SK-N-SH (cell line): ENCODE results near the gene SCO1. TPM values are rescaled to one million over a fixed set of nuclear protein-coding genes. Genes with fewer than 3 reads are reported as not detected.

Source experiments
- CTCF ChIA-PET: fragments of 300-600, 350-600 bp; formaldehyde crosslinking; extraction: SDS; loops from one replicate; lab custom pipeline; 2021; lab: Yijun Ruan, JAX
- POLR2A ChIA-PET: fragments of 350-600 bp; sonication (Branson Sonifier 250); formaldehyde crosslinking; extraction: SDS; loops from one replicate; lab custom pipeline; 2020; ENCODE audit warnings: antibody characterized with exemption, inconsistent platforms; lab: Yijun Ruan, JAX
- DNase-seq: peaks from one replicate; pipeline ENCODE4 v3.0.0; 2012
- H2AFZ ChIP-seq: fragments of 200-600 bp; sonication (generic); 2 replicates; pipeline ENCODE4 v1.8.1; 2016; ENCODE audit warnings: antibody characterized with exemption, mild to moderate bottlenecking, low read depth
- H3F3A ChIP-seq: fragments of 200-600 bp; sonication (generic); replicated peaks from 2 replicates; pipeline ENCODE3; 2016; ENCODE audit warnings: antibody characterized with exemption, mild to moderate bottlenecking; ENCODE audit not compliant: insufficient read depth
- H3K27ac ChIP-seq, 2 experiments: fragments of 200-500 bp in 1 of 2; fragments of 200-600 bp in 1 of 2; sonication (Bioruptor generic) in 1 of 2; sonication (generic), shearing (Covaris generic) in 1 of 2; 2 replicates each; pipeline versions ENCODE4 v1.5.1 to v1.6.1; 2014 to 2016; ENCODE audit warnings: low read depth in 2 of 2, inconsistent platforms in 1 of 2, low read length in 1 of 2, mild to moderate bottlenecking in 1 of 2, mixed read lengths in 1 of 2
- H3K27me3 ChIP-seq: fragments of 200-600 bp; sonication (generic), shearing (Covaris generic); 2 replicates; pipeline ENCODE4 v1.6.1; 2016; ENCODE audit warnings: mixed run types; ENCODE audit not compliant: insufficient read depth
- H3K36me3 ChIP-seq, 2 experiments: fragments of 200-500 bp in 1 of 2; fragments of 200-600 bp in 1 of 2; sonication (Bioruptor generic) in 1 of 2; sonication (generic) in 1 of 2; replicated peaks in 1 of 2; 2 replicates each; pipeline versions ENCODE3 to v1.5.1; 2014 to 2016; ENCODE audit warnings: low read length in 1 of 2, mild to moderate bottlenecking in 1 of 2; ENCODE audit not compliant: insufficient read depth in 2 of 2, control insufficient read depth in 1 of 2
- H3K4me1 ChIP-seq, 2 experiments: fragments of 200-500 bp in 1 of 2; fragments of 200-600 bp in 1 of 2; sonication (Bioruptor generic) in 1 of 2; sonication (generic), shearing (Covaris generic) in 1 of 2; 2 replicates each; pipeline versions ENCODE4 v1.5.1 to v1.6.1; 2014 to 2016; ENCODE audit warnings: low read depth in 1 of 2, low read length in 1 of 2, mixed run types in 1 of 2; ENCODE audit not compliant: insufficient read depth in 2 of 2, control insufficient read depth in 1 of 2
- H3K4me2 ChIP-seq: fragments of 200-600 bp; sonication (generic), shearing (Covaris generic); 2 replicates; pipeline ENCODE4 v1.6.1; 2017; ENCODE audit warnings: mixed run types
- H3K4me3 ChIP-seq, 2 experiments: fragments of 200-500 bp in 1 of 2; fragments of 200-600 bp in 1 of 2; sonication (Bioruptor generic) in 1 of 2; sonication (generic), shearing (Covaris generic) in 1 of 2; 2 replicates each; pipeline versions ENCODE4 v1.5.1 to v1.8.1; 2014 to 2016; ENCODE audit warnings: low read depth in 2 of 2, inconsistent platforms in 1 of 2, low read length in 1 of 2, mild to moderate bottlenecking in 1 of 2, mixed read lengths in 1 of 2, moderate library complexity in 1 of 2
- H3K79me2 ChIP-seq: fragments of 200-600 bp; sonication (generic); 2 replicates; pipeline ENCODE4 v1.8.1; 2017; ENCODE audit warnings: mild to moderate bottlenecking; ENCODE audit not compliant: insufficient read depth
- H3K9ac ChIP-seq: fragments of 200-600 bp; sonication (generic); 2 replicates; pipeline ENCODE4 v1.6.1; 2017; ENCODE audit warnings: mixed run types
- H3K9me2 ChIP-seq: fragments of 200-600 bp; sonication (generic); 2 replicates; pipeline ENCODE4 v1.6.1; 2017; ENCODE audit warnings: mixed run types
- H3K9me3 ChIP-seq: fragments of 200-600 bp; sonication (generic); 2 replicates; pipeline ENCODE4 v1.6.1; 2017; ENCODE audit warnings: mixed run types, mild to moderate bottlenecking, moderate library complexity
- H4K20me1 ChIP-seq: fragments of 200-600 bp; sonication (generic); 2 replicates; pipeline ENCODE4 v1.6.1; 2017; ENCODE audit warnings: mild to moderate bottlenecking, mixed run types; ENCODE audit not compliant: insufficient read depth
- CHD2 ChIP-seq: fragments of 150-350 bp; IDR thresholded peaks from 2 replicates; pipeline ENCODE4 v1.6.1; 2018; ENCODE audit warnings: low read length; ENCODE audit not compliant: partially characterized antibody
- EP300 ChIP-seq, 2 experiments: IDR thresholded peaks; 2 replicates each; pipeline versions ENCODE4 v1.4.0 to v1.6.1; 2012; ENCODE audit warnings: borderline replicate concordance in 1 of 2, low read depth in 1 of 2, low read length in 1 of 2
- EZH2phosphoT487 ChIP-seq: fragments of 200-600 bp; sonication (generic); IDR thresholded peaks from 2 replicates; pipeline ENCODE4 v1.6.1; 2017; ENCODE audit warnings: low read depth, mixed run types, mild to moderate bottlenecking, antibody characterized with exemption, moderate library complexity, borderline replicate concordance
- FOXJ3 ChIP-seq: sonication (generic); formaldehyde crosslinking; IDR thresholded peaks from 2 replicates; pipeline ENCODE4 v1.5.1; 2020; ENCODE audit warnings: mild to moderate bottlenecking, missing genetic modification reagents
- GABPA ChIP-seq: IDR thresholded peaks from 2 replicates; pipeline ENCODE4 v1.4.0; 2012; ENCODE audit warnings: low read depth, mild to moderate bottlenecking
- GATA2 ChIP-seq: sonication (generic); formaldehyde crosslinking; IDR thresholded peaks from 2 replicates; pipeline ENCODE4 v1.5.0; 2020; ENCODE audit warnings: mild to moderate bottlenecking, missing genetic modification reagents
- MEF2A ChIP-seq: IDR thresholded peaks from 2 replicates; pipeline ENCODE4 v1.4.0; 2012; ENCODE audit warnings: low read depth, borderline replicate concordance
- MXI1 ChIP-seq: IDR thresholded peaks from 2 replicates; pipeline ENCODE4 v1.6.1; 2012; ENCODE audit warnings: mild to moderate bottlenecking, low read depth, low read length, improper control_type of control experiment
- NFIC ChIP-seq: IDR thresholded peaks from 2 replicates; pipeline ENCODE4 v1.4.0; 2012; ENCODE audit warnings: borderline replicate concordance
- NRF1 ChIP-seq: IDR thresholded peaks from 2 replicates; pipeline ENCODE4 v1.6.1; 2012; ENCODE audit warnings: low read depth, mild to moderate bottlenecking, low read length
- PBX3 ChIP-seq: IDR thresholded peaks from 2 replicates; pipeline ENCODE4; 2012
- RAD21 ChIP-seq: IDR thresholded peaks from 2 replicates; pipeline ENCODE4 v1.6.1; 2012; ENCODE audit warnings: mild to moderate bottlenecking, low read length
- RFX5 ChIP-seq: IDR thresholded peaks from 2 replicates; pipeline ENCODE4 v1.6.1; 2012; ENCODE audit warnings: mild to moderate bottlenecking, improper control_type of control experiment, low read length
- SMC3 ChIP-seq: IDR thresholded peaks from 2 replicates; pipeline ENCODE4 v1.6.1; 2012; ENCODE audit warnings: low read depth, low read length, improper control_type of control experiment
- TAF1 ChIP-seq: IDR thresholded peaks from 2 replicates; pipeline ENCODE4 v1.6.1; 2012; ENCODE audit warnings: low read depth, mild to moderate bottlenecking, low read length, moderate library complexity, borderline replicate concordance
- ZBTB33 ChIP-seq: IDR thresholded peaks from 2 replicates; pipeline ENCODE4 v1.4.0; 2012; ENCODE audit warnings: low read depth, borderline replicate concordance
- WGBS: methylation state at CpG from one replicate; pipeline ENCODE4 v1.1.6; 2017; ENCODE audit warnings: low lambda C conversion rate; 5-methylcytosine and 5-hydroxymethylcytosine counted together
- polyA plus RNA-seq, 3 experiments: library from polyadenylated mRNA; depleted of rRNA; stranded (reverse); fragments of >200 nt; gene quantifications; 2 replicates each; pipeline ENCODE4 v1.2.3, GENCODE V29; 2012
- TF ChIP-seq, protein P1 (sequence below): IDR thresholded peaks from 2 replicates; pipeline ENCODE4 v1.6.1; 2012; ENCODE audit warnings: mild to moderate bottlenecking, low read depth, low read length, moderate library complexity
- TF ChIP-seq, protein P2 (sequence below): IDR thresholded peaks from 2 replicates; pipeline ENCODE4 v1.4.0; 2012; ENCODE audit warnings: low read depth, borderline replicate concordance
- TF ChIP-seq, protein P3 (sequence below): fragments of 200-600 bp; sonication (generic); IDR thresholded peaks from 2 replicates; pipeline ENCODE4 v1.6.1; 2017; ENCODE audit warnings: antibody characterized with exemption, mild to moderate bottlenecking, moderate library complexity

Gene SCO1
- polyA plus RNA-seq, 1 of the 3 experiments (the other 2 are of a cell fraction) = 28.6 TPM

- TF ChIP-seq ZBTB33 (no peak), MEF2A (no peak)
These were observed 30.4 kb downstream of the SCO1 start (continued) for GRCh38 chr17:10666906-10667305.

GRCh38 chr17:10664571-10664970 lies 32.8 kb downstream of the SCO1 start:
- H3K9ac ChIP-seq = no peak overlapping the region
- ChIA-PET CTCF (interaction anchor here (1.0 to 1.3 kb wide), 4 partner anchors 9 to 34 kb away, joined by 3 to 7 read pairs (median 4); no protein-coding TSS in a partner anchor), POLR2A (no interaction called here)
- no peak for TF ChIP-seq FOXJ3 (CRISPR knock-in tag)
- no peak for TF ChIP-seq NRF1
- no peak for TF ChIP-seq TAF1
- TF ChIP-seq RFX5 = no peak
- TF ChIP-seq, protein P1, sequence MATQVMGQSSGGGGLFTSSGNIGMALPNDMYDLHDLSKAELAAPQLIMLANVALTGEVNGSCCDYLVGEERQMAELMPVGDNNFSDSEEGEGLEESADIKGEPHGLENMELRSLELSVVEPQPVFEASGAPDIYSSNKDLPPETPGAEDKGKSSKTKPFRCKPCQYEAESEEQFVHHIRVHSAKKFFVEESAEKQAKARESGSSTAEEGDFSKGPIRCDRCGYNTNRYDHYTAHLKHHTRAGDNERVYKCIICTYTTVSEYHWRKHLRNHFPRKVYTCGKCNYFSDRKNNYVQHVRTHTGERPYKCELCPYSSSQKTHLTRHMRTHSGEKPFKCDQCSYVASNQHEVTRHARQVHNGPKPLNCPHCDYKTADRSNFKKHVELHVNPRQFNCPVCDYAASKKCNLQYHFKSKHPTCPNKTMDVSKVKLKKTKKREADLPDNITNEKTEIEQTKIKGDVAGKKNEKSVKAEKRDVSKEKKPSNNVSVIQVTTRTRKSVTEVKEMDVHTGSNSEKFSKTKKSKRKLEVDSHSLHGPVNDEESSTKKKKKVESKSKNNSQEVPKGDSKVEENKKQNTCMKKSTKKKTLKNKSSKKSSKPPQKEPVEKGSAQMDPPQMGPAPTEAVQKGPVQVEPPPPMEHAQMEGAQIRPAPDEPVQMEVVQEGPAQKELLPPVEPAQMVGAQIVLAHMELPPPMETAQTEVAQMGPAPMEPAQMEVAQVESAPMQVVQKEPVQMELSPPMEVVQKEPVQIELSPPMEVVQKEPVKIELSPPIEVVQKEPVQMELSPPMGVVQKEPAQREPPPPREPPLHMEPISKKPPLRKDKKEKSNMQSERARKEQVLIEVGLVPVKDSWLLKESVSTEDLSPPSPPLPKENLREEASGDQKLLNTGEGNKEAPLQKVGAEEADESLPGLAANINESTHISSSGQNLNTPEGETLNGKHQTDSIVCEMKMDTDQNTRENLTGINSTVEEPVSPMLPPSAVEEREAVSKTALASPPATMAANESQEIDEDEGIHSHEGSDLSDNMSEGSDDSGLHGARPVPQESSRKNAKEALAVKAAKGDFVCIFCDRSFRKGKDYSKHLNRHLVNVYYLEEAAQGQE = no peak
- no peak for TF ChIP-seq EP300 (IDR thresholded peaks at IDR 0.05; ENCODE audit: borderline replicate concordance in 1 of 2, low read depth in 1 of 2, low read length in 1 of 2)
- no peak for TF ChIP-seq GABPA
- no peak for TF ChIP-seq RAD21
- TF ChIP-seq EZH2phosphoT487 = no peak
- no peak for TF ChIP-seq PBX3
- no peak for TF ChIP-seq ZBTB33
- TF ChIP-seq MEF2A = no peak
- TF ChIP-seq, protein P2, sequence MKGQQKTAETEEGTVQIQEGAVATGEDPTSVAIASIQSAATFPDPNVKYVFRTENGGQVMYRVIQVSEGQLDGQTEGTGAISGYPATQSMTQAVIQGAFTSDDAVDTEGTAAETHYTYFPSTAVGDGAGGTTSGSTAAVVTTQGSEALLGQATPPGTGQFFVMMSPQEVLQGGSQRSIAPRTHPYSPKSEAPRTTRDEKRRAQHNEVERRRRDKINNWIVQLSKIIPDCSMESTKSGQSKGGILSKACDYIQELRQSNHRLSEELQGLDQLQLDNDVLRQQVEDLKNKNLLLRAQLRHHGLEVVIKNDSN = no peak
- TF ChIP-seq CHD2 = no peak
- TF ChIP-seq SMC3 = no peak
- TF ChIP-seq NFIC = no peak
- TF ChIP-seq, protein P3, sequence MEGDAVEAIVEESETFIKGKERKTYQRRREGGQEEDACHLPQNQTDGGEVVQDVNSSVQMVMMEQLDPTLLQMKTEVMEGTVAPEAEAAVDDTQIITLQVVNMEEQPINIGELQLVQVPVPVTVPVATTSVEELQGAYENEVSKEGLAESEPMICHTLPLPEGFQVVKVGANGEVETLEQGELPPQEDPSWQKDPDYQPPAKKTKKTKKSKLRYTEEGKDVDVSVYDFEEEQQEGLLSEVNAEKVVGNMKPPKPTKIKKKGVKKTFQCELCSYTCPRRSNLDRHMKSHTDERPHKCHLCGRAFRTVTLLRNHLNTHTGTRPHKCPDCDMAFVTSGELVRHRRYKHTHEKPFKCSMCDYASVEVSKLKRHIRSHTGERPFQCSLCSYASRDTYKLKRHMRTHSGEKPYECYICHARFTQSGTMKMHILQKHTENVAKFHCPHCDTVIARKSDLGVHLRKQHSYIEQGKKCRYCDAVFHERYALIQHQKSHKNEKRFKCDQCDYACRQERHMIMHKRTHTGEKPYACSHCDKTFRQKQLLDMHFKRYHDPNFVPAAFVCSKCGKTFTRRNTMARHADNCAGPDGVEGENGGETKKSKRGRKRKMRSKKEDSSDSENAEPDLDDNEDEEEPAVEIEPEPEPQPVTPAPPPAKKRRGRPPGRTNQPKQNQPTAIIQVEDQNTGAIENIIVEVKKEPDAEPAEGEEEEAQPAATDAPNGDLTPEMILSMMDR = no peak
- no peak for TF ChIP-seq GATA2 (CRISPR knock-in tag)
- TF ChIP-seq MXI1 = no peak
- no peaks in the 10 kb centered on the region for H3K4me1 ChIP-seq
- no peaks in the 10 kb centered on the region for H3K27me3 ChIP-seq
- H3K79me2 ChIP-seq = no peaks in the 10 kb centered on the region
- 91% methylated on average over 9 of the region's 9 CpGs for WGBS
- no peaks in the 10 kb centered on the region for H3F3A ChIP-seq
- no peaks in the 10 kb centered on the region for H3K9me2 ChIP-seq
- no peaks in the 10 kb centered on the region for H4K20me1 ChIP-seq
- no peaks in the 10 kb centered on the region for H3K9me3 ChIP-seq
- no peak overlapping the region for H3K4me3 ChIP-seq
- no peak overlapping the region for H3K4me2 ChIP-seq
- H3K36me3 ChIP-seq = no peaks in the 10 kb centered on the region
- DNase-seq = no peak
- H3K27ac ChIP-seq = no peak overlapping the region
- H2AFZ ChIP-seq = no peak overlapping the region
